GM19463 (cell line): ENCODE results near the gene CST7.

Experiments used
- ATAC-seq: cut with Tn5 transposase; IDR thresholded peaks from one replicate; pipeline ENCODE4 v1.9.1; 2021; ENCODE audit warnings: mild to moderate bottlenecking, moderate library complexity; ENCODE audit not compliant: unreplicated experiment

Gene CST7

GRCh38 chr20:24962510-24962909 lies 13.4 kb downstream of the CST7 start:
- ATAC-seq, result no peak

DNA sequence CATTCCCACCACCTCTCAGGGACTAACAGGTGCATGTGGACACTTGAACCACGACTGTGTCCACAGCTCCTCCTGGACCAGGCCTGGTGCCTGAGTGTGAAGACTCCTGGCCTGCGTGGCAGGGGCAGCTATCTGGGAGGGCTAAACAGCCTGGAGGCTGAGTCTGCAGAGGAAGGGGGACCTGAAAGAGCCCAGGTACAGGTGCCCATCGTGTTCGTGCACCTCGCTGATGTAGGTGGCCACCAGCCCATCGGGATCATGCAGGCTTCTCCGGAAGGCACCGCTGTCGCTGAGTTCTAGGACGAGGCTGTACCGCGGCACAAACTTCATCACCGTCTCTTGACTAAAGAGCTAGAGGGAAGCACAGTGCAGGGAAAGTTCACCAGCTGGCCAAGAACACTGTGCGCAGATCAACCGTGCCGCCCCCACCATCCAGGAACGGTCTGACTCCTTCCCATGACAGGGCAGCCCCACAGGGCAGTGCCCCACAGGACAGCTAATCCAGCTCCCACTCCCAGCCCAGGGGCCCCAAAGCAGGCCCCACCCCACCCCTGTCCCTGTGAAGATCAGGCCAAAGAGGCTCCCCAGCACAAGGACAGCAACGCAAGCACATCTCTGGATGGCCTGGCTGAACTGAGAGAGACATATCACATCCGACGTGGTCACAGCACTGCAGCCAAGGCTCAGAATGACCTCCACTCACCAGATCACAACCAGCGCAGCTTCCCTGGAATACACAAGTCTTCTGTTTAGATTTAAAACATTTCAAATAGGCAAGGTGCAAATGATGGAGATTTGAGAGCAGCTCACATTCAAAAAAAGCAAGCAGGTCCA lies 14.8 kb downstream of the CST7 start:
- no peak for ATAC-seq

DNA sequence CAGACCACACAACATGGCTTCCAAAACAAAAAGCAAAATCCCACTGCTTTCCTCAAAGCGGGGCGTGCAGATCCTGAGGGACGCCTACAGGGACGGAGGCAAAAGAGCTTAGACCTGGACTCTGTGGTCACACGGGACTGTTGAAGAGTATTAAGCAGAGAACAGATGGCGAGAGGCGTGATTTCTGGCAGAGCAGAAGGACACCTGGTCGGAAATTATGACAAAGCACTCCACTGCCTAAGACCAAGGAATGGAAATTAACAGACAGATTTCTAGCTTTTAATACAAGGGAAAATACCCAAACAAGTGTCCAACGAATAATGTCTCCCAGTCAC lies 15.4 kb downstream of the CST7 start:
- ATAC-seq, result no peak

GRCh38 chr20:24965065-24965919 lies 16.2 kb downstream of the CST7 start:
- ATAC-seq, result no peak

- no peak for ATAC-seq
Observed at GRCh38 chr20:24966317-24967012, 17.4 kb downstream of the CST7 start.

DNA sequence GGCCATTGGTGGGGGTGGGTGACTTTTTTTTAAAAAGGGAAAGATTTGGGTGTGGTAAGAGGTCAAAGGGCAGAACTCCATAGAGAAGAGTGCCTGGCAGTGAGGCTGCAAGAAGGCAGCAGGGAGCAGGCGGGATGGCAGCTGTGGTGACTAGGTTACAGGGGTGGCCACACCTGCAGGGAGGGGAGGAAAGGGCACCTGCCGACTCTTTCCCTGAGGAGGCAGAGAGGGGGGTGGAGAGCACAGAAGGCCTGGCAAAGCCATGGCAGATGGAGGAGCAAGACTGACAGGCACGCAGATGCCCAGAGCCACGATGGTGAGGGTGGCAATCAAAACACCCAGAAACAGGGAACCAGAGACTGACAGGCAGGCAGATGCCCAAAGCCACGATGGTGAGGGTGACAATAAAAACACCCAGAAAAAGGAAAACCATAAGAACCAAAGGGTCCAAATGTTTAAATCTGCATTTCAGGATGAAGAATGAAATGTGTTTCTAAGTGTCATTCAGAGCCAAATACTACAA lies 19.3 kb downstream of the CST7 start:
- no peak for ATAC-seq

DNA sequence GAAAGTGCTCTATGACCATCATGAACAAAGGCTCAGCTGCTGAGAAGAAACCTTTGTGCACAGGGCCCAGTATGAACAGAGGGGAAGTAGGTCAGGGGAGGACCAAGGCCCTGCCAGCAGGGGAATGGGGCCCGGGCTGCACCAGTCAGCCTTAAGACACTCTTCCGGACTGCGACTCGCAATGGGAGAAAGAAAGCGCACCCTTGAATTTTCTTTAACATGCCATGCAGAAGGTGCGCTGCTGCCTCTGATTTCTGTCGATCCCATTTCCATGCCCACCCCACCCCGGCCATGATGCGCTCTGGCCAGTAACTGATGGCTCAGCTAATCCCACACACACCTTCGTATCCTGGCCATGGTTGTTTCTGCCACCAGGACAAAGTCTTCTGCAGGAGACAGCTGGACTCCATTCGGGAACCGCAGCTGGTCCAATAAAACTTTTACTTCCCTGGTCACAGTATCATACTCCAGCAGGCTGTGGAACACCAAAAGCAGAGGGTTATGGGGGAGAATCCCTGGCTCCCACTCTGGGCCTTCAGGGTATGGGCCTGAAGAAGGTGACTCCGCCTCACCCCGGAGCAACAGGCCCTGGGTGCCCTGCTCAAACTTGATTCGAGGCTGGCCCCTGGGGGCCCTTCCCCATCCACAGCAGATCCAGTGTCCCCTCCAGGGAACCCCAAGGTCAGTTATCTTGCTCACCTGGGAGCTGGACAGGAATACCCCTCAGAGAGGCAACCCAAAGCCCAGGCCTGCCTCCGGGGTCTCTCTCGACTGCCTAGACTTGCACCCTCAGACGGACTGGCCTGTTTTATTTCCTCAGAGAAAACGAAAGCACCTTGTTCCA lies 20.3 kb downstream of the CST7 start:
- no peak for ATAC-seq

- peak; percentile 43 for ATAC-seq
Observed at GRCh38 chr20:24970030-24970553, 21.0 kb downstream of the CST7 start.

- peak; percentile 62 for ATAC-seq
Observed at GRCh38 chr20:24970754-24971153, 21.7 kb downstream of the CST7 start.

- no peak for ATAC-seq
Observed at GRCh38 chr20:24971376-24972101, 22.5 kb downstream of the CST7 start.

GRCh38 chr20:24972341-24972740 lies 23.3 kb downstream of the CST7 start:
- ATAC-seq, result no peak

- no peak for ATAC-seq
Observed at GRCh38 chr20:24977336-24977735, 28.3 kb downstream of the CST7 start.

DNA sequence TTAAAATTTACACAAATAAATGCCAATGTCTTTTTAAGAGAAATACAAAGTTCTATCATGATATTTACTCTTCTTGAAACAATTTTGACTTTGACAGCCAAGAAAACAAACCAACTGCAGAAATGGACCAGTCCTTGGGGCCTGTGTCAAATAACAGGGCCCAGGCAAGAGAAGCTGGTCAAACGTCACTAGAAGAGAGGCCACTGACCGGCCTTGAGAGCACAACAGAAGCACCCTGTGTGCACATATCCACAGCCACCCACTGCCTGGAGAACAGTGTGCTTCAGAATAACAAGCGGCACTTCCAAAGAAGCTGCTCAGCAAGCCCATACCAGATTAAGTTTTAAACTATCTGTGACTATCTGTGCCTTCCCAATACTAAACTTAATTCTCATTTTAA lies 28.7 kb downstream of the CST7 start:
- no peak for ATAC-seq

GRCh38 chr20:24978513-24978912 lies 29.4 kb downstream of the CST7 start:
- no peak for ATAC-seq

GRCh38 chr20:24979036-24979960 lies 30.2 kb downstream of the CST7 start:
- no peak for ATAC-seq

- no peak for ATAC-seq
Observed at GRCh38 chr20:24980291-24981053, 31.4 kb downstream of the CST7 start.

- no peak for ATAC-seq
Observed at GRCh38 chr20:24981282-24981681, 32.2 kb downstream of the CST7 start.

GRCh38 chr20:24981790-24982189 lies 32.7 kb downstream of the CST7 start:
- no peak for ATAC-seq
